ENCODE data around the gene RNPS1.
"Not testable (repeated sequence)": the region's sequence is repeated elsewhere in the genome, so short reads cannot be mapped to it uniquely, and the experiment has no call there.

The RNPS1 gene

DNA sequence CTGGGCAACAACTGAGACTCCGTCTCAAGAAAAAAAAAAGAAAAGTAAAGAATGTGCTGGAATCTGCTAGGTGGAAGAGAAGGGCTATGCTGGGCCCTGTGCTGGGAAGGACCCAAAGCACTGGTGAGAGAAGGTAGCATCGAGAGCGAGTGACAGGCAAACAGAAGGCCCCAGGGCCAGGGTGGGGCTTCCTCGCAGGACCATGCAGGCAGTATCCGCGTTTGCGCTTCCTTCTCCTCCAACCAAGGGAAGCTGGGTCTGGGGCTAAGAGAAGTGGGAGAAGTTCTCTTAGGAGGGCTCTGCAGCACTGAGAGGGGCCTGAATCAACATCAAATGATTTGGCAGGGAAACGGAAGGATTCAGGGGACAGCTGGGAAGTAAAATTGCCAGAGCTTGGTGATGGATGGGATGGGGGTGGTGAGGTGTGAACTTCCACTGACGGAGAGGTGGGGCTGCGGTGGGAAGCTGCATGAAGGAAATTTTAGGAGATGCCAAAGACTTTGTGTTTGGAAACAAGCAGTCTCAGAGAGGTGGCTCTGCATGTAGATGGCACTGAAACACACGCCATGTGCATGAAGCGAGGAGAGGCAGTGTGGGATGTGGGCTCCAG lies 11.3 kb downstream of the RNPS1 start:
- DNase-seq: no peak

DNA sequence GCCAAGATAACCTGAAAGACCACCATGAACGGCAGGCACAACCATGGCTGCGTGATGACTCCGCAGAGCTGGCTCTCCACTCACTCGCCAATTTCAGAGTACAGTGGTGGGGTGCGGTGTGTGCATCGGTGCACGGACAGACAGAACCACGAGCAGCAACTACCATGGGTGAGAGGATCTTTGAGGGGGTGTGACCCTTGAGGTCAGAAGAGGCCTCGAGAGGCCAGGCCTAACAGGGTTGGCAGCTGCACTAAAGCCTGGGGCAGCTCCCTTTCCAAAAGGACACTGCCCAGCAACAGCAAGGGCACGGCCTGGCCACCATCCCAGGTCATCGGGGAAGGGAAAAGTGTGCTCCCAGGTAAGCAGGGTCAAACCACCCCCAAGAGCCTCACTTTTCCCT lies 14.6 kb downstream of the RNPS1 start:
- no peak for DNase-seq

DNA sequence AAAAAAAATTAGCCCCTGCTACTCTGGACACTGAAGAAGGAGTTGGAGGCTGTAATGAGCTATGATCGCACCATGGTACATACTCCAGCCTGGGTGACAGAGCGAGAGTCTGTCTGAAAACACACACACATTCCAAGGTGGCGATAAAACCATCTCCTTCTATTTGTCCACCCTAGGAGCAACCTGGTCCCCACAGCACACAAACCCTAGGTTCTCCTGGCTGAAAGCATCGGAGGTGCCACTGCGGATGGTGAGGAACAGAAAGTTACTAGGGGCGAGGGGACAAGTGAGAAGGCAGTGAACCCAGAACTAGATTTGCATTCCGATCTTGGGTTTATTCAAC lies 15.1 kb downstream of the RNPS1 start:
- DNase-seq: no peak

DNA sequence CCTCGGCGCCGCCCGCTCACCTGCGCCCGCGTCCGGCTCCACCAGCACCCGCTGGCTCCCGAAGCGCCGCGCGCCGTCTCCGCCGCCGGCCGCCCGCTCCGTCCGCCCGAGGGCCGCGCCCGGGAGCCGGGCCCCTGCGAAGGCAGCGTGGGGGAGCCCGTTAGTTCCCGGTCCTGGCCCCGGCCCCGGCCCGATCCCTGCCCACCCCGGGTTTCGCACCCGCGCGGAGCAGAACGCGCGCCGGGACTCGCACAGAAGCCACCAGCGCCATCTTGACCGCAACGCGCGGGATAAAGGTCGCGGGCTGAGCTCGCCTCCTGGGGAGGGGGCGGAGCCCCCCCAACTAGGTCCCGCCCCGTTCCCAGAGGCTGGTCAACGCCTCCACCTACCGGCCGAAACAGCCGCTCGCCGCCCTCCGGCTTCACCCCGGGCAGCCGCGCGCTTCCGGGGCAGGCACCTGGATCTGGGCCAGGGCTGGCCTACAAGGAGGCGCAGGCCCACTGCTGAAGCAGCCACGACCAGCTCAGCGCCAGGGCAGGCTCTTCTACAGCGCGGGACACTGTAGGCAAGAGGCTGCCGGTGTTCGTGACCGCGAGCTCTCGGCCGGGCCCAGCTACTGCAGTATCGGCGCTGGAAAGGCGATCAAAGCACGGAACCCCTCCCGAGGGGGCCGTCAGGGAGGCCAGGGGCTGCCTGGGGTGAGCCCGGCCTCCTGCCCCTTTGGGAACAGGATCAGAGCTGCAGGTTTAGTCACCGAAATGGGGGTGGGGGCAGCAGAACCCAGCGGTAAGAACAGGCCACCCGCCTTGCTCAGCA lies 16.4 kb downstream of the RNPS1 start, which contains the start of gene ECI1:
Gene ECI1 (minus strand): TSS at position 292 of the 816 bp plus-strand sequence. CDS start 21 bp downstream, at position 271.
- DNase-seq: peak; percentile 62

DNA sequence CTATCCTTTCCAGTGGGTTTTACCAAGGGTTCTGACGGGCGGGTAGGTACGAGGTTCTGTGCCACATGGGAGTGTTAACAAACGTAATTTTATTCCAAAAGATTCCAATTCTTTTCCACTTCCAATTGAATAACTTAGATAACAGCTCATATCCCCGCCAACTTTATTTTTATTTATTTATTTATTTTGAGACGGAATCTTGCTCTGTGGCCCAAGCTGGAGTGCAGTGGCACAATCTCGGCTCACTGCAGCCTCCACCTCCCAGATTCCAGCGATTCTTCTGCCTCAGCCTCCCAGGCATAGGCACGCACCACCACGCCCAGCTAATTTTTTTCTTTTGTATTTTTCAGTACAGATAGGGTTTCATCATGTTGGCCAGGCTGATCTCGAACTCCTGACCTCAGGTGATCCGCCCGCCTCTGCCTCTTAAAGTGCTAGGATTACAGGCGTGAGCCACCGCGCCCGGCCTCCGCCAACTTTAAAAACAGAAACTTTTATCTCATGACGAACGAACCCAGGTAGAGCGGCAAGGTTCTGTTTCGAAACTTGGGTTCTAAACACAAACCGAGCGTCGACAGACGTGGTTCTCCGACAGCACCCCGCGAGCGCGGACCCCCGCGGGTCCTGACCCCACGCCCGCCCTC lies 17.2 kb downstream of the RNPS1 start:
- DNase-seq: peak; percentile 16

DNA sequence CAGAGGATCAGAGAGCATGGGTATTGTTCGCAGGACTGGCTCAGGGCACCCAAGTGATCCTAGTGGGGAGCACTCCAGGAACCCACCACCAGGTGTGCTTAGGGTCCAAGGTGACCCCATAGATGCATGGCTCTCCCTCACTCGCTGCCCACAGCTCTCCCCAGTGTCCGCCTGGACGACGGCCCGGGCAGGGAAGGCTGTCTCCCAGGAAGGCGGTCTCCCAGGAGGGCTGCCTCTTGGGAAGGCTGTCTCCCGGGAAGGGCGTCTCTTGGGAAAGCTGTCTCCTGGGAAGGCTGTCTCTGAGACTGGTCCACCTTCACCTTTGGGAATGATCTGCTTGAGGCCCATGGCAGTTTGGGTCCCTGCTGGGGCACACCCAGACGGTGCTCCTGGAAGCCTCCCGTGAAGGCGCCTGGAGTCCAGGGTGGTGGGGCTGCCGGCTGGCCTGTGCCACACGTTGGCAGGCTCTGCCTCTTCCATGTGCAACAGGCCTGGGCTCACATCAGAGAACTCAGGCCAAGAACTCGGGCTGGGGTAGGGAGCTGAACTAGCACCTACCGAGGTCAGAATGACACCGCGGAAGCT lies 21.5 kb downstream of the RNPS1 start:
- no peak for DNase-seq

DNA sequence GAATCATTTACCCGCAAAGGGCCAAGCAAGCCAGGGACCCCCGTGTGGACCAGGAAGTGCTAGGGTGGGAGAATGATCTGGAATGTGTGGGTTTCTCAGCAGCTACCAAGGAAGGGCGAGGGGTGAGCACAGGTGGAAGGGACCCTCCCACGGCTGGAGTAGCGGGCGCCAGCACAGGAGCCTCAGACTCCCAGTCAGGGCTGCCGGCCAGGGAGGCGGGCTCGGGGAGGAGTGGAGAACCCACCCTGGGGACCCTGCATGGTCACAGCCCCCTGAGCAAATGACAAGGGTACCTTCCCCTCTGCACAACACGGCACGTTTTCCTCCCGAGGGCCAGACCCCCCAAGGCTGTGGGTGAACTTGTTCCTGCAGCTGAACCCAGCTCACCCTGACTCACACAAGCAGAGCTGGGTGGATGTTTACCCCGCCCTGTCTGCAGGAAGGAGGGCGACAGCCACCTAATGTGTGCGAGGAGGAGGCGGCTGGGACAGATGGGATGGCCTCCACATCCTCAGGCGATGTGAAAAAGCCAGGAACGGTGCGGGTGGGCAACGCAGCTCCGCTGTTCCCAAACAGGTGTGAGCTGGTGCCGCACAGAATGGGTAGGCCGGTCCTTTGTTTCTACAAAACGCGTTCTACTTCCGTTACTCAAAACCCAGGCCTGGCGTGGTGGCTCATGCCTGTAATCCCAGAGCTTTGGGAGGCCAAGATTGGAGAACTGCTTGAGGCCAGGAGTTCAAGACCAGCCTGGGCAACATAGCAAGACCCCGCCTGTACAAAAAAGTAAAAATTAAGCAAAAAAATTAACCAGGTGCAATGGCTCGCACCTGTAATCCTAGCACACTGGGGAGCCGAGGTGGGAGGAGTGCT lies 22.8 kb downstream of the RNPS1 start:
- DNase-seq: no peak

DNA sequence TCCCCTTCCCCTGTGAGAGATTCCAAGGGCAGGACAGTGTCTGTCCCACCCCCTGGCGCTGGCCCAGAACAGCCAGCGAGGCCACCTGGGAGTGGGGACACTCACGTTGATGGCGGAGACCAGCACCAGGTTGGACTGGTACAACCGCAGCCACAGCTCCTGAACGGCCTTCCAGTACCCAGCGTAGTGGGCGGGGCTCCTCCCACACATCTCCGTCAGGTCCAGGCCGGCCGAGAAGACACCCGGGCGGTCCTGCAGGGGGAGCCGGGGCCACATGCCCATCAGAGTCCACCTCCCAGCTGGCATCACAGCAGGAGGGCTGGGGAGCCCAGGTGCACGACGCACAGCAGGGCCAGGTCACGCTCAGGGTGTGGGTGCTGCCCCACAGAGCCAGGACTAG lies 23.6 kb downstream of the RNPS1 start:
- no peak for DNase-seq

DNA sequence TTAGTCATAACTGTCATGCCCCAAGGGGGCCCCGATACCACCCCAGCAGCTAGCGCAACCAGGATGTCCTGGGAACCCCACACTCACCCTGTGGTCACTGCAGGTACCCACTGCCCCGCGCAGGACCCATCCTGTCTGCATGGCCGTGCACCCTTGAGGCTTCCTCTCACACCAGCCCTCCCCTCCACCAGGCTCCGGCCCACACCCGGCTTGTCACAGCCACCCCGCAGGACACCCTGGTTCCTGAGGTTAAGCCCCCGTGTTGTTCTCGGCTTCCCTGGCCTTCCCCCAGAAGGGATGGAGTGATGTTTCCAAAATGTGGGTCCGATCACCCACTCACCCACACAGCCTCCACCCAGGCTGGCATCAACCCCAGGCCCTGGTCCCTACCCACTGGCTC lies 24.1 kb downstream of the RNPS1 start:
- DNase-seq: no peak

DNA sequence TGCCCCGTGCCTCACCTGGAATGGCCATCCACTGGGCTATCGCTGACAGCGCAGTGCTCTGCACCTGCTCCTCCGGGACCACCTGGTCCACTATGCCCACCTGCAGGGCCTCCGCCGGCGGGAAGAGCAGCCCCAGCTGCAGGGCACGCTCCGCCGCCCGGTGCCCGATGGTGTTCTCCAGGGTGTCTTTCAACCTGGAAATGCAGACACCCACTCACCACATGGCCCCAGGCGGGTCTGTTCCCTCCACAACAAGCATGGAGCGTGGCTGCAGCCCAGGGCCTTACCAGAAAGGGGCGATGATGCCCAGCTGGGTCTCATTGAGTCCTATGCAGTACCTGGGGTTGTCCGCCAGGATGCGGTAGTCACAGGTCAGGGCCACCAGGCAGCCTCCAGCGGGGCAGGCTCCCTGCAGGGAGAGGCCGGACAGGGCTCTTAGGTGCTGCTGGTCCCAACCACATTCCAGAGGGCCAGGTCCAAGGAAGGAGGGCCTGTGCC lies 24.8 kb downstream of the RNPS1 start:
- DNase-seq: no peak

DNA sequence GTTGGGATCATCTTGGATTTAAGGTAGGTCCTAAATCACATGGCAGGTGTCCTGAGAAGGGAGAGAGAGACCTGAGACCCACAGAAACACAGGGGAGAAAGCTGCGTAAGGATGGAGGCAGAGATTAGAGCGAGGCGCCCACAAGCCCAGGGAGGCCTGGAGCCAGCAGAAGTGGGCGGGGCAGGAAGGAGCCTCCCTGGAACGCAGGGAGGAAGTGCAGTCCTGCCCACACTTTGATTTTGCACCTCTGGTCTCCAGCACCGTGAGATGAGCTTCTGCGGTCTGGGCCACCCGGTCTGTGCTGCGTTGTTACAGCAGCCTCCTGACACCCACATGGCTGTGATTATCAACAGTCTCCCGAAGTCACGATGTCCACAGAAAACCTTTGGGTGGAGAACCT lies 25.3 kb downstream of the RNPS1 start:
- DNase-seq: no peak

DNA sequence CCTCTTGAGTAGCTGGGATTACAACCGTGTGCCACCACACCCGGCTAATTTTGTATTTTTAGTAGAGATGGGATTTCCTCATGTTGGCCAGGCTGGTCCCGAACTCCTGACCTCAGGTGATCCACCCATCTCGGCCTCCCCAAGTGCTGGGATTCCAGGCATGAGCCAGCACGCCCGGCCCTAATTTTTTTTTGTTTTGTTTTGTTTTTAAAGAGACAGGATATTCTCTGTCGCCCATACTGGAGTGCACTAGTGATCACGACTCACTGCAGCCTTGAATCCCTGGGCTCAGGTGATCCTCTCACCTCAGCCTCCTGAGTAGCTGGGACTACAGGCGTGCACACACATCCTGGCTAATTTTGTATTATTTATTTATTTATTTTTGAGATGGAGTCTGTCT lies 27.6 kb downstream of the RNPS1 start:
- DNase-seq: not testable (repeated sequence)

DNA sequence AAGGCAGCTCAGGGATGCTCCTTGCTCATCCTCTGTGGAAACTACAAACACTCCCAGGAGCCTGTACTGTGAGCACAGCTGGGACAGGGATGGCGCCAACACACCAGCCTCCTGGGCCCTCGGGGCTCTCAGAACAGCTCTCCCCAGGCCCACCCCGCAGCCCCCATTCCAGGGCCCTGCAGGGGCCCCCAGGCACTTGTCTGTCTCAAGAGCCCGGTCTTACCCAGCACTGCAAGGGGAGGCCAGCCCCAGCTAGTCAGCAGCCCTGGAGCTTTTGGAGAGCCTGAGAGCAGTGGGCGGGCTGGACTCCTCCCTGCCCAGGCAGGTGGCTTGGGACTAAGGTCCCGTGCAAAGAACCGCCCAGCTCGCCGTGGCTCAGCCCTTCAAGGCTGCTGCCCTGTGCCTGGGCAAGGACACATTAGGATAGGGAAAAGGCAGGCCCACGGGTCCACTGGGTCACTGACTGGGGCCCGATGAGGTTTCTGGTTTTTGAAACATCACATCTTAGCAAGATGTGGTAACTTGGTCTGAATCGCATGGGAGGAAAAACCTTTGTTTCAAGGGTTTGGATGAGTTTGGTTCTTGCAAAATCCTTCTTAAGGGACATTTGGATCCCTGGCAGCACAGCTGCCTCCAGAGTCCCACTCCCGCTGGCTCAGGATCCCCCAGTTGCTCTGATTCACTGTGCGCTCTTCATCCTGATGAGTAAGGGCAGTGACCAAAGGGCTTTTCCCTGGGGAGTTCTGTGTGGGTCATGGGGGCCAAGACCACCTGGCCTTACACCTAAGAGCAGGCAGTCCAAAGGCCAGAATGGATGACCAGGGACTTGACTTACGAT lies 28.9 kb downstream of the RNPS1 start:
- DNase-seq: no peak

DNA sequence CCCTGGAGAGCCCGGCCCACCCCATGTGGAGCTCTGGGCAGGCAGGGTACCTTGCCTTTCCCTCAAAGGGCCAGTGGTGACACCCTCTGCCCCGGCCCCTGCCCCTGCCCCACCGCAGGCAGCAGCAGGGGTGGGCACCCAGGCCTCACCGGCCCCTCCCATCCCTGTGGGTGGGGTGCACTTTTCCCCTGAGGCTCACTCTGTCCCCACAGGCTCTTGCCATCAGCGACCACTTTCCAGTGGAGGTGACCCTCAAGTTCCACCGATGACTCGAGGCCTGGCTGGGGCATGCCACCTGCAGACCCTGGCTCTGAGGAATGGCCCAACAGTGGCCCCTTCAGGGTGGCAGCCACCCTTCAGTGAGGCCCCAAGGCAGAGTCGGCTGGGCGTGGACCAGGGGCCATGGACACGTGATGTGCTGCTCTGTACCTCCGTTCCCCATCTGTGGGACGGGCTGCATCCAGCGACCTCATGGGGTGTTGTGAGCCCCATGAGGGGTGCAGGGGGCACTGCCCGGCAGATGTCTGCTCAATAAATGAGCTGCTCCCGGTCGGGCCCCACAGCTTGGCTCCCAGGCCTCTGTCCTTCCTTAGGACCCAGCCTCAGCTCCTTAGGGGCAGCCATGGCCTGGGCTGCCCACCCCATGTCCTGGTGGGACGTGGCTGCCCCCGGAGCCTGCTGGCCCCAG lies 29.6 kb downstream of the RNPS1 start:
- no peak for DNase-seq

DNA sequence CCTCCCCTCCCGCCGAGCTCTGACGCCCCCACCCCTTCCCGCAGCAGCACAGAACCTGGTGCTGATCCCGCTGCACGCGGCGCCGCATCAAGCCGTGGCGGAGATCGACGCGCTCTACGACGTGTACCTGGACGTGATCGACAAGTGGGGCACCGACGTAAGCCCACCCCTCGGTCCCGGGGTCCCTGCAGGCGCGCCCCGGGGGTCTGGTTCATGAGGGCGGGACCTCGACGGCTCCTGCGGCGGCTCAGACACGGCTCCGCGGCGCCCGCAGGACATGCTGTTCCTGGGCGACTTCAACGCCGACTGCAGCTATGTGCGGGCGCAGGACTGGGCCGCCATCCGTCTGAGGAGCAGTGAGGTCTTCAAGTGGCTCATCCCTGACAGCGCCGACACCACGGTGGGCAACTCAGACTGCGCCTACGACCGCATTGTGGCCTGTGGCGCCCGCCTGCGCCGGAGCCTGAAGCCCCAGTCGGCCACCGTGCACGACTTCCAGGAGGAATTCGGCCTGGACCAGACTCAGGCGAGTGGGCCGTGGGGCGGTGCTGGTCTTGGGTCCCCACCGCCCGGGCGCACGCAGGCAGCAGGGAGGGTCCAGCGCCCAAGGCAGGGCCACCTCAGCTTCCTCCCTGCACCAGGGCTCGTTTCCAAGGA lies 30.3 kb downstream of the RNPS1 start:
- no peak for DNase-seq

DNA sequence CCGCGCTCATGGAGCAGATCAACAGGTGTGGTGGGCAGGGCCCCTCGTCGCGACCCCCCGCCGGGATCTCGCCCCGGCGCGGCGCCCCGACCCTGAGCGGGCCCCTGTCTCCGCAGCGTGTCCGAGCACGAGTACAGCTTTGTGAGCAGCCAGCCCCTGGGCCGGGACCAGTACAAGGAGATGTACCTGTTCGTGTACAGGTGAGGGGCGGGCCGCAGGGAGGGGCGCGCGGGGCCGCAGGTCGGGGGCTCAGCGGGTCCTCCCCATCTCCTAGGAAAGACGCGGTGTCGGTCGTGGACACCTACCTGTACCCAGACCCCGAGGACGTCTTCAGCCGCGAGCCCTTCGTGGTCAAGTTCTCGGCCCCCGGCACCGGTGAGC lies 30.8 kb downstream of the RNPS1 start:
- DNase-seq: no peak

DNA sequence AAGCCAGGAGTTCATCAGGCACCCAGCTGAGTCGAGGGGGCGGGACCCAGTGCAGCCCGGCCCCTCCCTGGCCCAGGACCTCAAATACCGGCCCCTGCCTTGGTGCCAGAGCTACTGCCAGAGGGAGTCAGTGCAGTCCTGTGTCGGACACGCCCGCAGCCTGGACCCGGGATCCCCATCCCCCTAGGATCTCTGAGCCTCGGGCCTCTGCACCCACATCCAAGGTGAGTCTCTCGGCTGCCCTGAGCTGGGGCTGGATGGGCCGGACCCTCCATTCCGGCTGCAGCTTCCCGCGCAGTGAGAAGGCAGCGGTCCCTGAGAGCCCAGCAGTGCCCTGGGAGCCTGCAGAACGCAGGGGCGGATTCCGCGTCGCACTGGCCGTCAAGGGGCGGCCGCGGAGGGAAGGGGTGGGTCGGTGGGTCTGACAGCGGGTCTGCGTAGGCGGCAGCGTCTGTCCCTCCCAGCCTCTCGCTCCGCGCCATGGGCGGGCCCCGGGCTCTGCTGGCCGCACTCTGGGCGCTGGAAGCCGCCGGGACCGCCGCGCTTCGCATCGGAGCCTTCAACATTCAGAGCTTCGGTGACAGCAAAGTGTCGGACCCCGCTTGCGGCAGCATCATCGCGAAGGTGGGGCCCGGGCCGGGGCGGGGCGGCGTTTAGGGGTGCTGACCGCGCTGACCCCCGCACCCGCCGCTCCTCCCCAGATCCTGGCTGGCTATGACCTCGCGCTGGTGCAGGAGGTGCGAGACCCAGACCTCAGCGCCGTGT lies 31.4 kb downstream of the RNPS1 start, which contains the start of gene DNASE1L2:
Gene DNASE1L2 (plus strand): TSS at position 108 of the 765 bp plus-strand sequence. CDS start 373 bp downstream, at position 481.
- no peak for DNase-seq

DNA sequence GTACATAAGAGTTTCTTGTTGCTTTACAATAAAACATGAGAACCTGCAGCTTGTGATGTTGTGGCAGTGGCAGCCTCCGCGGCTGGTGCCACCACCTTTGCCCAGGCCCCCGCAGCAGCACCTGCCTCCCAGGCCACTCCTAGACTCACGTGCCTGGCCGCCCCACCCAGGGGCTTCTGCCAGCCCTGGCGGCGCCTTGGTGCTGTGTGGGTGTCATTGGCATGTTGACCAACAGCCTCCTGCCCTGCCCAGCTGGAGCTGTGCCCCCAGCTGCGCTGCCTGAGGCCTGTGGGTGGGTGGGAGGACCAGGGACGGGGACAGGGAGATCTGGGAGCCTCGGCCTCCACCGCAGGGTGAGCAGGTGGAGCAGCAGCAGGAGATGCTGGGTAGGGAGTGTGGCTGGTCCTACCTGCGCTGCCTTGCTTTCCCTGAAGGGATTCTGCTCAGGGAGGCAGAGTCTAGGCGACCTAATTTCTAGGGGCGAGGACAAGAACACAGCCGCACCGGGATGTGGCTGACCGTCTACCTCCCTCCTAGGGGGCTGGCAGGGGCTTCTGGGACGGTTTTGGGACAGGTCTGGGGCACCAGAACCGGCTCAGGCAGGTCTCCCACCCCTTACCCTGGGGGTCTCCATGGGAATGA lies 32.1 kb downstream of the RNPS1 start:
- no peak for DNase-seq

DNA sequence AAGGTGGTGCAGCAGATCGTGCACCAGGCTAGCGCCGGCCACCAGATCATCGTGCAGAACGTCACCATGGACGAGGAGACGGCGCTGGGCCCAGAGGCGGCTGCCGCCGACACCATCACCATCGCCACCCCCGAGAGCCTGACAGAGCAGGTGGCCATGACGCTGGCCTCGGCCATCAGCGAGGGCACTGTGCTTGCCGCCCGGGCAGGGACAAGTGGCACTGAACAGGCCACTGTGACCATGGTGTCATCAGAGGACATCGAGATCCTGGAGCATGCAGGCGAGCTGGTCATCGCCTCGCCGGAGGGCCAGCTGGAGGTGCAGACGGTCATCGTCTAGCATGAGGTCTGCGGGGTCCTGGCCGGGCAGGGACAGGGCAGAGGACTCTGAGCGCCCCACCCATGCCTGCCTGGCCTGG lies 32.7 kb downstream of the RNPS1 start:
- no peak for DNase-seq

Measured in effector CD4-positive, alpha-beta T cell (primary cell).